ENCODE measurements around the gene ATP1A3. TPM values are rescaled to one million over a fixed set of nuclear protein-coding genes. Genes with fewer than 3 reads are reported as not detected.

Gene ATP1A3
- total RNA-seq, 1 experiment from 2014 or later: 8.5 TPM

GRCh38 chr19:41957161-41957837, 36.7 kb downstream of the ATP1A3 start:
- TF ChIP-seq, protein P1, sequence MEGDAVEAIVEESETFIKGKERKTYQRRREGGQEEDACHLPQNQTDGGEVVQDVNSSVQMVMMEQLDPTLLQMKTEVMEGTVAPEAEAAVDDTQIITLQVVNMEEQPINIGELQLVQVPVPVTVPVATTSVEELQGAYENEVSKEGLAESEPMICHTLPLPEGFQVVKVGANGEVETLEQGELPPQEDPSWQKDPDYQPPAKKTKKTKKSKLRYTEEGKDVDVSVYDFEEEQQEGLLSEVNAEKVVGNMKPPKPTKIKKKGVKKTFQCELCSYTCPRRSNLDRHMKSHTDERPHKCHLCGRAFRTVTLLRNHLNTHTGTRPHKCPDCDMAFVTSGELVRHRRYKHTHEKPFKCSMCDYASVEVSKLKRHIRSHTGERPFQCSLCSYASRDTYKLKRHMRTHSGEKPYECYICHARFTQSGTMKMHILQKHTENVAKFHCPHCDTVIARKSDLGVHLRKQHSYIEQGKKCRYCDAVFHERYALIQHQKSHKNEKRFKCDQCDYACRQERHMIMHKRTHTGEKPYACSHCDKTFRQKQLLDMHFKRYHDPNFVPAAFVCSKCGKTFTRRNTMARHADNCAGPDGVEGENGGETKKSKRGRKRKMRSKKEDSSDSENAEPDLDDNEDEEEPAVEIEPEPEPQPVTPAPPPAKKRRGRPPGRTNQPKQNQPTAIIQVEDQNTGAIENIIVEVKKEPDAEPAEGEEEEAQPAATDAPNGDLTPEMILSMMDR (conservative IDR thresholded peaks at IDR 0.05; ENCODE audit: low read depth, low read length): no peak
- no peak for TF ChIP-seq EZH2 (IDR thresholded peaks at IDR 0.05; ENCODE audit: borderline replicate concordance, low read depth, low read length, poor library complexity, severe bottlenecking)
- POLR2A ChIA-PET (ENCODE audit: low non-redundant PET): interaction anchor here (0.9 kb wide), 1 partner anchor 111 kb away, joined by 3 read pairs; no protein-coding TSS in a partner anchor
- Histone ChIP-seq H3K4me1 (ENCODE audit: insufficient read depth, low read length, poor library complexity, severe bottlenecking) (peaks cover 7% of the 10 kb centered on the region), H3K27ac (ENCODE audit: low read depth, low read length, poor library complexity, severe bottlenecking) (no peak overlapping the region), H3K4me3 (ENCODE audit: low read depth, low read length, poor library complexity, severe bottlenecking) (no peak overlapping the region), H3K36me3 (ENCODE audit: insufficient read depth, low read length, poor library complexity, severe bottlenecking) (peaks cover 3% of the 10 kb centered on the region), H3K27me3 (replicated peaks; ENCODE audit: insufficient read depth, low read depth, low read length, poor library complexity) (no peaks in the 10 kb centered on the region), H3K9me3 (ENCODE audit: low read depth, low read length, poor library complexity, severe bottlenecking) (no peaks in the 10 kb centered on the region)
- no peak for DNase-seq (ENCODE audit: low spot score)
- no TSS peak for BruUV-seq (replicated peaks)
- intact Hi-C loops (cut with micrococcal nuclease; ENCODE audit: unreplicated experiment): loop anchor here (10.0 kb wide), 1 partner anchor 162 kb away; the partner anchor contains the start of gene CEACAM3
- CTCF ChIA-PET: interaction anchor here (0.8 to 3.0 kb wide), 2 partner anchors 113 to 164 kb away, joined by 3 to 11 read pairs; partner anchors contain the start of genes DMRTC2 and LYPD4

DNA sequence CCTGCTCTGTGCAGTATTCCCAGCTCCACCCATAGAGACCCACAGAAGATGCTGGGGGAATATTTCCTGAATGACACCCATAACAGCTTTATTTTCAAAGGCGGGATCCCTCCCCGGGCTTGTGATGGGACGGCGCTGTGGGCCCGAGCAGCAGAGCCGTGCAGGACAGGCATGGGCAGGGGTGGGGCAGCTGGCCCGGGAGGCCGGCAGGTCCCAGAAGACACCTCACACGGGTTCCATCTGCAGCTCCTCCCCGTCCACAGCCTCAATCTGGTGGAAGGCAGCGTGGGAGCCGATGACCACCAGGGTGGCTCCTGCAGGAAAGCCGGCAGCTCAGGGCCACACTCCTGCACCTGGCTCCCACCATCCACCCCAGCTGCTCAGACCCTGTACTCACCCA, 37.4 kb downstream of the ATP1A3 start:
- peaks cover 7% of the 10 kb centered on the region for H3K4me1 ChIP-seq (ENCODE audit: insufficient read depth, low read length, poor library complexity, severe bottlenecking)
- ChIA-PET POLR2A (ENCODE audit: low non-redundant PET) (no interaction called here), CTCF (interaction anchor here (0.8 to 3.0 kb wide), 2 partner anchors 112 to 163 kb away, joined by 3 to 11 read pairs; partner anchors contain the start of genes DMRTC2 and LYPD4)
- H3K4me3 ChIP-seq (ENCODE audit: low read depth, low read length, poor library complexity, severe bottlenecking): no peak overlapping the region
- H3K27me3 ChIP-seq (replicated peaks; ENCODE audit: insufficient read depth, low read depth, low read length, poor library complexity): no peaks in the 10 kb centered on the region
- TF ChIP-seq, protein P1 (conservative IDR thresholded peaks at IDR 0.05; ENCODE audit: low read depth, low read length): no peak
- no peak for TF ChIP-seq EZH2 (IDR thresholded peaks at IDR 0.05; ENCODE audit: borderline replicate concordance, low read depth, low read length, poor library complexity, severe bottlenecking)
- H3K36me3 ChIP-seq (ENCODE audit: insufficient read depth, low read length, poor library complexity, severe bottlenecking): peaks cover 3% of the 10 kb centered on the region
- no peaks in the 10 kb centered on the region for H3K9me3 ChIP-seq (ENCODE audit: low read depth, low read length, poor library complexity, severe bottlenecking)
- H3K27ac ChIP-seq (ENCODE audit: low read depth, low read length, poor library complexity, severe bottlenecking): no peak overlapping the region
- no TSS peak for BruUV-seq (replicated peaks)
- DNase-seq (ENCODE audit: low spot score): no peak
- intact Hi-C loops (cut with micrococcal nuclease; ENCODE audit: unreplicated experiment): loop anchor here (10.0 kb wide), 1 partner anchor 162 kb away; the partner anchor contains the start of gene CEACAM3

DNA sequence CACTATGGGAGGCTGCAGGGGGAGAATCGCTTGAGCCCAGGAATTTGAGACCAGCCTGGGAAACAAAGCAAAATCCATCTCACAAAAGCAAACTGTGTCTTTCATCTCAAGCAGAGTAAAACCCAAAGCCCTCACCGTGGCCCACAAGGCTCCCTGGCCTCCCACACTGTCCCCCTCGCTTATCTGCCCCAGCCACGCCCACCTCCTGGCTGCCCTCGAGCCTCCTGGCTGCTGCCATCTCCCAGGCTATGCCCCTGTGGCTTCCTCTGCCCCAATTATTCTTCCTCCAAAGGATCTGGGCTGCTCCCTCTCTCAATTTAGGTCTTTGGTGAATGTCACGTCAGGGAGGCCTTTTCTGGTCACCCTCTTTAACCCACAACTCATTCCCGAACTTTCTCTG, 38.5 kb downstream of the ATP1A3 start:
- ChIA-PET POLR2A (ENCODE audit: low non-redundant PET) (no interaction called here), CTCF (no interaction called here)
- H3K4me1 ChIP-seq (ENCODE audit: insufficient read depth, low read length, poor library complexity, severe bottlenecking): peaks cover 7% of the 10 kb centered on the region
- H3K4me3 ChIP-seq (ENCODE audit: low read depth, low read length, poor library complexity, severe bottlenecking): no peak overlapping the region
- H3K27ac ChIP-seq (ENCODE audit: low read depth, low read length, poor library complexity, severe bottlenecking): no peak overlapping the region
- no peak for DNase-seq (ENCODE audit: low spot score)
- no peaks in the 10 kb centered on the region for H3K9me3 ChIP-seq (ENCODE audit: low read depth, low read length, poor library complexity, severe bottlenecking)
- no peak for TF ChIP-seq EZH2 (IDR thresholded peaks at IDR 0.05; ENCODE audit: borderline replicate concordance, low read depth, low read length, poor library complexity, severe bottlenecking)
- TF ChIP-seq, protein P1 (conservative IDR thresholded peaks at IDR 0.05; ENCODE audit: low read depth, low read length): no peak
- BruUV-seq (replicated peaks): no TSS peak
- peaks cover 3% of the 10 kb centered on the region for H3K36me3 ChIP-seq (ENCODE audit: insufficient read depth, low read length, poor library complexity, severe bottlenecking)
- intact Hi-C loops (cut with micrococcal nuclease; ENCODE audit: unreplicated experiment): loop anchor here (10.0 kb wide), 1 partner anchor 161 kb away; the partner anchor contains the start of gene CEACAM3
- H3K27me3 ChIP-seq (replicated peaks; ENCODE audit: insufficient read depth, low read depth, low read length, poor library complexity): no peaks in the 10 kb centered on the region
